Sigmoid colon (tissue), 4 donors: ENCODE results near the gene ZNF518B.

Experiments used
- CTCF ChIP-seq, 4 experiments: fragments of 450-650 bp in 3 of 4; fragments of 200-600 bp in 1 of 4; IDR thresholded peaks; one replicate each; pipeline ENCODE4 v1.5.1; 2016 to 2019; ENCODE audit warnings: antibody characterized with exemption in 4 of 4, mild to moderate bottlenecking in 3 of 4, moderate library complexity in 2 of 4
- EP300 ChIP-seq, 4 donors: sonication (generic); formaldehyde crosslinking; IDR thresholded peaks; one replicate each; pipeline ENCODE4 v1.6.1; 2017; ENCODE audit warnings: antibody characterized with exemption in 4 of 4

- TF ChIP-seq EP300 (IDR thresholded peaks at IDR 0.05) (no peak), CTCF (IDR thresholded peaks at IDR 0.05) (no peak)
These were observed 8.2 kb downstream of the ZNF518B start for GRCh38 chr4:10448991-10449390.
